ENCODE data around the gene SLC12A7.

Gene SLC12A7

DNA sequence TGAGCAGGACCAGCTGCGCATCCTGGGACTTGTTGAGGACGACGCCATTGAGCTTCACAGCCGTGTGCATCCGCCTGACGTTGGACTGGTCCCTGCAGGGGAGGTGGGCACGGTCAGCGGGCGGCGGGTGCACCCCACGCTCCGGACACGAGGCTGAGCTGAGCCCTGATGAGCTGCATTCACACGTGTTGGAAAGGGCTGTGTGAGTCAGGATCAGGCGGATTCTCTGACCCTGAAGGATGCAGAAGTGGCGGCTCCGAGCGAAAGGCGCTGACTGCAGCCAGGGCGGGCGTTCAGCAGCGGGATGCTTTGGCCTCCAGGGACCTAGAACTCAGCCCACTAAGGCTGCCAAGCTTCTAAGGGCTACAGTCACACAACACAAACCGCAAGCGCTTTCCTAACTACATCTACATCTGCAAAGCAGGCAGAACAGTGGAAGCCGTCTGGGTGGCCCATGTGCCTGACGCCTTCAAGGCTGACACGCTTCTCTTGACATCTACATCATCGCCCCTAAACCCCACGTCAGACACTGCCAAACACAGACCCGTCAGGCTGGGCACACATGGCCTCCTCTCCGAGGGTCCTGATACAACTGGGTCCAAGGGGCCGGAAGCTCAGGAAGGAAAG lies 58.4 kb downstream of the SLC12A7 start:
- no peak overlapping the region for H3K4me2 ChIP-seq (ENCODE audit: low read depth, low read length, poor library complexity, severe bottlenecking)
- TF ChIP-seq, protein P1, sequence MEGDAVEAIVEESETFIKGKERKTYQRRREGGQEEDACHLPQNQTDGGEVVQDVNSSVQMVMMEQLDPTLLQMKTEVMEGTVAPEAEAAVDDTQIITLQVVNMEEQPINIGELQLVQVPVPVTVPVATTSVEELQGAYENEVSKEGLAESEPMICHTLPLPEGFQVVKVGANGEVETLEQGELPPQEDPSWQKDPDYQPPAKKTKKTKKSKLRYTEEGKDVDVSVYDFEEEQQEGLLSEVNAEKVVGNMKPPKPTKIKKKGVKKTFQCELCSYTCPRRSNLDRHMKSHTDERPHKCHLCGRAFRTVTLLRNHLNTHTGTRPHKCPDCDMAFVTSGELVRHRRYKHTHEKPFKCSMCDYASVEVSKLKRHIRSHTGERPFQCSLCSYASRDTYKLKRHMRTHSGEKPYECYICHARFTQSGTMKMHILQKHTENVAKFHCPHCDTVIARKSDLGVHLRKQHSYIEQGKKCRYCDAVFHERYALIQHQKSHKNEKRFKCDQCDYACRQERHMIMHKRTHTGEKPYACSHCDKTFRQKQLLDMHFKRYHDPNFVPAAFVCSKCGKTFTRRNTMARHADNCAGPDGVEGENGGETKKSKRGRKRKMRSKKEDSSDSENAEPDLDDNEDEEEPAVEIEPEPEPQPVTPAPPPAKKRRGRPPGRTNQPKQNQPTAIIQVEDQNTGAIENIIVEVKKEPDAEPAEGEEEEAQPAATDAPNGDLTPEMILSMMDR (conservative IDR thresholded peaks at IDR 0.05; ENCODE audit: low read length): no peak
- no peak for TF ChIP-seq EZH2phosphoT487 (IDR thresholded peaks at IDR 0.05; ENCODE audit: borderline replicate concordance)

DNA sequence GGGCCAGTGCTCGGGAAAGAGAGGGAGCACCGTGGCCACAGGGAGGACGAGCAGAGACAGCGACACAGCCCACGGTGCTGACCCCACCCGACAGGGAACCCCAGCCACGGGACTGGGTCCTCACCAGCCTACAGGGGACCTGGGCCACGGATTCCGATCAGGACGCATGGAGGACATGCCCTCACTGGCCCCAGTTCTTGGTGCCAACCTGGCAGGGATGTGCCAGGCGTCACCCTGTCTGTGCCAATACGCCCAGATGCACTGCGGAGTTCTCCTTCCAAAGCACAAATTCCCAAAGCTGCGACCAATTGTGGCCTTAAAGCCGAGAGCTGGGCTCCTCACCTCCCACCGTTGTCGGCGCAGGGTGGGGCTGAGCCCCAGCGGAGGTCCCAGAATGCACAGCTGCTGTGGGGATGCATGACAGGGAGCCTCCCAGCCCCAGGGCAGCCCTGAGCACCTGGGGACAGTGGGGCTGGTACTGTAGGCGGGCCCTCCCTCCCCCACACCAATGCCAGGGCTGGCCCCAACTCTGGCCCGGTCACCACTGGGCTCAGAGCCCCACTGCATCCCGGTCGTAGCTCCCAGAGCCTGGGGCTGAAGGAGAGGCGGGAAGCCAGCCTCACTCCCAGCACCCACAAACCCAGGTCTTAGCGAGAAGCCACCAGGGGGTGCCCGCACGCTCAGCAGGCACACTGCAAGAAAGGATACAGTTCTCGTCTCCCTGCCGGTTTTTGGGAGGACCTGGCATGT lies 59.0 kb downstream of the SLC12A7 start:
- H3K27me3 ChIP-seq (ENCODE audit: insufficient read depth, low read length, poor library complexity, severe bottlenecking): no peaks in the 10 kb centered on the region
- no peak overlapping the region for H3K4me2 ChIP-seq (ENCODE audit: low read depth, low read length, poor library complexity, severe bottlenecking)

More for the DNA sequence above, 58.4 kb downstream of the SLC12A7 start:
- Histone ChIP-seq H3K36me3 (ENCODE audit: insufficient read depth, low read length) (no peaks in the 10 kb centered on the region), H2AFZ (ENCODE audit: low read length) (no peak overlapping the region), H3F3A (ENCODE audit: low read depth) (no peaks in the 10 kb centered on the region), H3K79me2 (ENCODE audit: insufficient read depth, low read length) (no peaks in the 10 kb centered on the region), H4K20me1 (ENCODE audit: insufficient read depth, low read length, poor library complexity, severe bottlenecking) (no peaks in the 10 kb centered on the region), H3K4me3 (ENCODE audit: low read length, poor library complexity, severe bottlenecking) (no peak overlapping the region), H3K9ac (ENCODE audit: low read depth, low read length, poor library complexity, severe bottlenecking) (no peak overlapping the region), H3K9me3 (ENCODE audit: insufficient read depth, low read depth, low read length) (no peaks in the 10 kb centered on the region), H3K9me2 (replicated peaks; ENCODE audit: low read depth, low read length) (no peaks in the 10 kb centered on the region), H3K27me3 (ENCODE audit: insufficient read depth, low read length, poor library complexity, severe bottlenecking) (no peaks in the 10 kb centered on the region), H3K4me1 (ENCODE audit: insufficient read depth, low read length, poor library complexity, severe bottlenecking) (no peaks in the 10 kb centered on the region)

DNA sequence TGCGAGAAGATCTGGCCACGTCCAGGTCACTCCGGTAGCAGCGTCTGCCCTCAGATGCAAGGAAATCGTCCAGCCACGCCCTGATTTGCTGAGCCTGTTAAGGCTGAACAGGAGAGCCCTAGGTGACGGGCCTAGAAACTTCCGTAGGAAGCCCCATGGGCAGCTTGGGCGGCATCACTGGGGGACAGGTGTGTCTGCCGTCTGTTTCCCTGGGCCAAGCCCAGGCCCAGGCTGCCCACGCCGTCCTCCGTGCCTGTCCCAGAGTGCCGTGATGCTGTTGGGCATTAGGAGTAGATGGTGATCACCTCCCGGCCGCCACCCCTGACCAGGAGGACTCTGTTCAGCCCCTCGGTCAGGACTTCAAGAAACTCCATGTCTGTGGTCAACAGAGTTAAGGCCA lies 59.8 kb downstream of the SLC12A7 start:
- Histone ChIP-seq H3K4me1 (ENCODE audit: insufficient read depth, low read length, poor library complexity, severe bottlenecking) (no peaks in the 10 kb centered on the region), H3K27me3 (ENCODE audit: insufficient read depth, low read length, poor library complexity, severe bottlenecking) (no peaks in the 10 kb centered on the region), H3K9me3 (ENCODE audit: insufficient read depth, low read depth, low read length) (no peaks in the 10 kb centered on the region), H3K4me2 (ENCODE audit: low read depth, low read length, poor library complexity, severe bottlenecking) (no peak overlapping the region), H3K36me3 (ENCODE audit: insufficient read depth, low read length) (no peaks in the 10 kb centered on the region), H3K4me3 (ENCODE audit: low read length, poor library complexity, severe bottlenecking) (no peak overlapping the region), H3F3A (ENCODE audit: low read depth) (no peaks in the 10 kb centered on the region), H2AFZ (ENCODE audit: low read length) (no peak overlapping the region), H4K20me1 (ENCODE audit: insufficient read depth, low read length, poor library complexity, severe bottlenecking) (no peaks in the 10 kb centered on the region), H3K9ac (ENCODE audit: low read depth, low read length, poor library complexity, severe bottlenecking) (no peak overlapping the region), H3K9me2 (replicated peaks; ENCODE audit: low read depth, low read length) (no peaks in the 10 kb centered on the region), H3K79me2 (ENCODE audit: insufficient read depth, low read length) (no peaks in the 10 kb centered on the region)
- no peak for TF ChIP-seq EZH2phosphoT487 (IDR thresholded peaks at IDR 0.05; ENCODE audit: borderline replicate concordance)
- TF ChIP-seq, protein P1 (conservative IDR thresholded peaks at IDR 0.05; ENCODE audit: low read length): no peak

More for the DNA sequence above, 59.0 kb downstream of the SLC12A7 start:
- H3K4me1 ChIP-seq (ENCODE audit: insufficient read depth, low read length, poor library complexity, severe bottlenecking): no peaks in the 10 kb centered on the region
- no peak overlapping the region for H3K9ac ChIP-seq (ENCODE audit: low read depth, low read length, poor library complexity, severe bottlenecking)
- no peaks in the 10 kb centered on the region for H3K79me2 ChIP-seq (ENCODE audit: insufficient read depth, low read length)
- H2AFZ ChIP-seq (ENCODE audit: low read length): no peak overlapping the region
- H3K36me3 ChIP-seq (ENCODE audit: insufficient read depth, low read length): no peaks in the 10 kb centered on the region
- TF ChIP-seq EZH2phosphoT487 (IDR thresholded peaks at IDR 0.05; ENCODE audit: borderline replicate concordance): no peak
- TF ChIP-seq, protein P1 (conservative IDR thresholded peaks at IDR 0.05; ENCODE audit: low read length): no peak
- no peaks in the 10 kb centered on the region for H4K20me1 ChIP-seq (ENCODE audit: insufficient read depth, low read length, poor library complexity, severe bottlenecking)
- H3K4me3 ChIP-seq (ENCODE audit: low read length, poor library complexity, severe bottlenecking): no peak overlapping the region
- H3K9me2 ChIP-seq (replicated peaks; ENCODE audit: low read depth, low read length): no peaks in the 10 kb centered on the region
- H3K9me3 ChIP-seq (ENCODE audit: insufficient read depth, low read depth, low read length): no peaks in the 10 kb centered on the region
- H3F3A ChIP-seq (ENCODE audit: low read depth): no peaks in the 10 kb centered on the region

All from Loucy (cell line).